B cell (primary cell): ENCODE results near the gene APOC1. TPM values are rescaled to one million over a fixed set of nuclear protein-coding genes. Genes with fewer than 3 reads are reported as not detected.
A peak's percentile ranks its signal among the peaks of the same experiment; 100 is the strongest.
"Not testable (repeated sequence)": the region's sequence is repeated elsewhere in the genome, so short reads cannot be mapped to it uniquely, and the experiment has no call there.

ENCODE experiments used
- ATAC-seq: fragments of 200-7000 bp; cut with Tn5 transposase; one replicate; pipeline ENCODE4 v1.10.0; 2021; ENCODE audit warnings: low read depth, mild to moderate bottlenecking, moderate number of reproducible peaks, moderate library complexity
- CTCF ChIA-PET: fragments of 350-600 bp; sonication (Branson Sonifier 250); formaldehyde crosslinking; loops from one replicate; lab custom pipeline; 2021; ENCODE audit warnings: antibody characterized with exemption, inconsistent platforms; lab: Charles Lee
- POLR2A ChIA-PET: fragments of 350-600 bp; sonication (Branson Sonifier 250); formaldehyde crosslinking; loops from one replicate; lab custom pipeline; 2021; ENCODE audit warnings: antibody characterized with exemption; lab: Charles Lee
- DNase-seq: peaks from one replicate; pipeline ENCODE4 v3.0.0; 2013
- H2AFZ ChIP-seq: 2 replicates; pipeline ENCODE4 v1.6.1; 2012; ENCODE audit warnings: mild to moderate bottlenecking, low read depth, low read length; ENCODE audit not compliant: insufficient read depth, poor library complexity, severe bottlenecking
- H3K27ac ChIP-seq, 2 donors: 1 replicate in 1 of 2; 2 replicates in 1 of 2; pipeline ENCODE4 v1.5.1; 2012 to 2013; ENCODE audit warnings: low read length in 2 of 2, mild to moderate bottlenecking in 2 of 2, moderate library complexity in 1 of 2
- H3K27me3 ChIP-seq, 4 experiments: fragments of 200-600 bp in 1 of 4; sonication (generic) in 1 of 4; replicated peaks in 1 of 4; 1 replicate in 2 of 4; 2 replicates in 2 of 4; pipeline versions ENCODE4 v1.6.1 to v1.7.0; 2013 to 2016; ENCODE audit warnings: low read length in 3 of 4, mild to moderate bottlenecking in 2 of 4, mixed read lengths in 1 of 4, moderate library complexity in 1 of 4; ENCODE audit not compliant: insufficient read depth in 4 of 4, control insufficient read depth in 3 of 4; ENCODE audit errors: control extremely low read depth in 1 of 4
- H3K36me3 ChIP-seq, 2 experiments: replicated peaks in 1 of 2; 1 replicate in 1 of 2; 2 replicates in 1 of 2; pipeline versions ENCODE4 v1.6.1 to v1.7.1; 2013; ENCODE audit warnings: low read length in 1 of 2; ENCODE audit not compliant: insufficient read depth in 2 of 2, control insufficient read depth in 1 of 2; ENCODE audit errors: control extremely low read depth in 1 of 2, extremely low read depth in 1 of 2
- H3K4me1 ChIP-seq, 2 donors: fragments of 200-600 bp in 1 of 2; sonication (generic) in 1 of 2; 1 replicate in 1 of 2; 2 replicates in 1 of 2; pipeline versions ENCODE4 v1.5.1 to v1.6.1; 2013 to 2017; ENCODE audit warnings: low read length in 2 of 2; ENCODE audit not compliant: control insufficient read depth in 2 of 2, insufficient read depth in 2 of 2
- H3K4me2 ChIP-seq: replicated peaks from 2 replicates; pipeline ENCODE3; 2012; ENCODE audit warnings: mild to moderate bottlenecking, low read depth, low read length; ENCODE audit not compliant: poor library complexity, severe bottlenecking
- H3K4me3 ChIP-seq, 5 experiments: fragments of 200-600 bp in 1 of 5; sonication (generic) in 1 of 5; 1 replicate in 3 of 5; 2 replicates in 2 of 5; pipeline versions ENCODE4 v1.5.1 to v1.7.0; 2011 to 2016; ENCODE audit warnings: low read length in 4 of 5, mild to moderate bottlenecking in 4 of 5, low read depth in 2 of 5, control low read depth in 1 of 5, moderate library complexity in 1 of 5; ENCODE audit not compliant: insufficient read depth in 1 of 5; ENCODE audit errors: control extremely low read depth in 1 of 5, extremely low read depth in 1 of 5
- H3K79me2 ChIP-seq: fragments of 200-600 bp; sonication (generic); one replicate; pipeline ENCODE4 v1.6.0; 2016; ENCODE audit warnings: low read length; ENCODE audit not compliant: control insufficient read depth, insufficient read depth
- H3K9ac ChIP-seq: fragments of 200-600 bp; sonication (generic); 2 replicates; pipeline ENCODE4 v1.6.1; 2017; ENCODE audit warnings: mild to moderate bottlenecking, low read length, moderate library complexity
- H3K9me3 ChIP-seq, 3 donors: one replicate each; pipeline versions ENCODE4 v1.6.1 to v1.7.1; 2013; ENCODE audit warnings: low read length in 2 of 3; ENCODE audit not compliant: control insufficient read depth in 2 of 3, insufficient read depth in 1 of 3; ENCODE audit errors: control extremely low read depth in 1 of 3
- H4K20me1 ChIP-seq: 2 replicates; pipeline ENCODE4 v1.6.0; 2012; ENCODE audit warnings: mild to moderate bottlenecking, low read length; ENCODE audit not compliant: insufficient read depth, control insufficient read depth, poor library complexity, severe bottlenecking
- H3K27ac Mint-ChIP-seq: one replicate; pipeline ENCODE4 v1.8.0; 2021; ENCODE audit warnings: mixed read lengths
- H3K27me3 Mint-ChIP-seq: one replicate; pipeline ENCODE4 v1.8.0; 2021; ENCODE audit warnings: mixed read lengths
- H3K4me1 Mint-ChIP-seq: one replicate; pipeline ENCODE4 v1.8.0; 2021; ENCODE audit warnings: mixed read lengths
- H3K4me3 Mint-ChIP-seq: one replicate; pipeline ENCODE4 v1.8.0; 2021; ENCODE audit warnings: mixed read lengths
- H3K9me3 Mint-ChIP-seq: one replicate; pipeline ENCODE4 v1.8.0; 2022; ENCODE audit warnings: mixed read lengths; ENCODE audit not compliant: insufficient read depth
- CTCF ChIP-seq: fragments of 200-600 bp; IDR thresholded peaks from one replicate; pipeline ENCODE4 v1.8.0; 2022; ENCODE audit warnings: antibody characterized with exemption, mild to moderate bottlenecking
- EZH2 ChIP-seq: IDR thresholded peaks from 2 replicates; pipeline ENCODE4 v1.6.1; 2012; ENCODE audit warnings: borderline replicate concordance, low read depth, mild to moderate bottlenecking, moderate library complexity, low read length; ENCODE audit not compliant: insufficient read depth, poor library complexity, severe bottlenecking
- WGBS: methylation state at CpG from one replicate; pipeline ENCODE4 v1.1.5; 2013; ENCODE audit warnings: missing lambda C conversion rate; ENCODE audit not compliant: insufficient coverage; 5-methylcytosine and 5-hydroxymethylcytosine counted together
- intact Hi-C: fragments of 100-400 bp; cut with micrococcal nuclease; formaldehyde crosslinking; loops from one replicate; pipeline ENCODE4 v1.10.0; 2022
- polyA plus RNA-seq: library from polyadenylated mRNA; depleted of rRNA; stranded (reverse); fragments of >200 nt; gene quantifications from 2 replicates; pipeline ENCODE4 v1.2.3, GENCODE V29; 2012
- total RNA-seq, 2 donors: library from RNA; stranded (reverse); fragments of 120-200 nt in 1 of 2; gene quantifications; 1 replicate in 1 of 2; 2 replicates in 1 of 2; pipeline versions ENCODE4 v1.2.3 to v1.2.4, GENCODE V29; 2013 to 2022

APOC1 gene
- total and polyA plus RNA-seq, 2 donors (not counting 1 experiment from before 2014, with no cell fraction given), result not detected

- Mint-ChIP-seq H3K27ac (no peak overlapping the region), H3K9me3 (no peaks in the 10 kb centered on the region), H3K4me3 (no peak overlapping the region), H3K4me1 (peaks cover 9% of the 10 kb centered on the region), H3K27me3 (peaks cover 26% of the 10 kb centered on the region)
- no peak overlapping the region for H2AFZ ChIP-seq
- H3K36me3 ChIP-seq, result no peaks in the 10 kb centered on the region
- H3K4me3 ChIP-seq, result no peak overlapping the region
- DNase-seq, result no peak
- intact Hi-C loops, result no loop called here
- WGBS, result 69% methylated on average over 6 of the region's 6 CpGs
- no peak overlapping the region for H3K4me2 ChIP-seq
- ATAC-seq, result no peak
- H4K20me1 ChIP-seq, result no peaks in the 10 kb centered on the region
- no peak for TF ChIP-seq CTCF
- no peak for TF ChIP-seq EZH2
- H3K9ac ChIP-seq, result no peak overlapping the region
- CTCF ChIA-PET, result interaction anchor here (0.8 to 1.5 kb wide), 3 partner anchors 9 to 43 kb away, joined by 3 read pairs; no protein-coding TSS in a partner anchor
- H3K27me3 ChIP-seq, result peaks cover 0 to 21% (median 2%) of the 10 kb centered on the region in 4 experiments
- POLR2A ChIA-PET, result no interaction called here
- H3K27ac ChIP-seq, result no peak overlapping the region
- peaks cover 0 to 5% (median 0%) of the 10 kb centered on the region in 3 donors for H3K9me3 ChIP-seq
- no peaks in the 10 kb centered on the region for H3K79me2 ChIP-seq
- H3K4me1 ChIP-seq, result peaks cover 7 to 13% of the 10 kb centered on the region in 2 donors
Measured at GRCh38 chr19:44912854-44913253, 1.6 kb upstream of the APOC1 start.

GRCh38 chr19:44913512-44914432 lies 636 bp upstream of the APOC1 start:
- CTCF ChIA-PET, result interaction anchor here (0.8 to 0.9 kb wide), 2 partner anchors 38 to 43 kb away, joined by 3 read pairs; no protein-coding TSS in a partner anchor
- H3K9me3 Mint-ChIP-seq, H3K36me3 ChIP-seq, DNase-seq, H3K27ac ChIP-seq, H3K4me3 ChIP-seq, H3K27ac Mint-ChIP-seq, intact Hi-C loops, H3K9me3 ChIP-seq, ATAC-seq, POLR2A ChIA-PET, H3K79me2 ChIP-seq, H3K4me1 Mint-ChIP-seq, H4K20me1 ChIP-seq: not testable (repeated sequence)
- H2AFZ ChIP-seq, result peak overlapping the region; percentile 99
- H3K4me2 ChIP-seq, result peak overlapping the region; percentile 88
- peaks cover 7 to 13% of the 10 kb centered on the region in 2 donors for H3K4me1 ChIP-seq
- peak overlapping the region; percentile 75 for H3K9ac ChIP-seq
- WGBS, result 64% methylated on average over 14 of the region's 23 CpGs
- peaks cover 0 to 21% (median 2%) of the 10 kb centered on the region in 4 experiments for H3K27me3 ChIP-seq
- Mint-ChIP-seq H3K27me3 (peaks cover 23% of the 10 kb centered on the region), H3K4me3 (peak overlapping the region; percentile 95)
